ENCODE data around the gene LHFPL6. TPM values are rescaled to one million over a fixed set of nuclear protein-coding genes. Genes with fewer than 3 reads are reported as not detected.

The LHFPL6 gene
- total and polyA plus RNA-seq, 2 experiments from 2014 or later = 7.8 to 9.5 TPM

DNA sequence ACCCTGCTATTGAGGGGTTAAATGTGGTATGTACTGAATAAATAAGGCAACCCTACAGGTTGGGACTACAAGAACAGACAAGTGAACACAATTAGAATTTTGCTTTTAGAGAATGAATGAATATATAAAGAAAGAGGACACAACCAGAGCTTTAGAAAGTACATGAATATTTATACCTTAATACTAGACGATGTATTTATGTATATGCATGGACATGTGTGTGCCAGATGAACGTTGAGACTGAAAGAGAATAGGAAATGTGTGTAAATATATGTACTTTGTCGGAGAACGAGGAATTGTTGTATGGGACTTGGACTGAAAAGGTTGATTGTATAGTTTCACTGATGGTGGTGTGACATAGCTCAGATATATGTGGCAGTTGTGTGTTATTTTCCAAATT is 43.1 kb upstream of the LHFPL6 start (continued):
- TF ChIP-seq, protein P1, sequence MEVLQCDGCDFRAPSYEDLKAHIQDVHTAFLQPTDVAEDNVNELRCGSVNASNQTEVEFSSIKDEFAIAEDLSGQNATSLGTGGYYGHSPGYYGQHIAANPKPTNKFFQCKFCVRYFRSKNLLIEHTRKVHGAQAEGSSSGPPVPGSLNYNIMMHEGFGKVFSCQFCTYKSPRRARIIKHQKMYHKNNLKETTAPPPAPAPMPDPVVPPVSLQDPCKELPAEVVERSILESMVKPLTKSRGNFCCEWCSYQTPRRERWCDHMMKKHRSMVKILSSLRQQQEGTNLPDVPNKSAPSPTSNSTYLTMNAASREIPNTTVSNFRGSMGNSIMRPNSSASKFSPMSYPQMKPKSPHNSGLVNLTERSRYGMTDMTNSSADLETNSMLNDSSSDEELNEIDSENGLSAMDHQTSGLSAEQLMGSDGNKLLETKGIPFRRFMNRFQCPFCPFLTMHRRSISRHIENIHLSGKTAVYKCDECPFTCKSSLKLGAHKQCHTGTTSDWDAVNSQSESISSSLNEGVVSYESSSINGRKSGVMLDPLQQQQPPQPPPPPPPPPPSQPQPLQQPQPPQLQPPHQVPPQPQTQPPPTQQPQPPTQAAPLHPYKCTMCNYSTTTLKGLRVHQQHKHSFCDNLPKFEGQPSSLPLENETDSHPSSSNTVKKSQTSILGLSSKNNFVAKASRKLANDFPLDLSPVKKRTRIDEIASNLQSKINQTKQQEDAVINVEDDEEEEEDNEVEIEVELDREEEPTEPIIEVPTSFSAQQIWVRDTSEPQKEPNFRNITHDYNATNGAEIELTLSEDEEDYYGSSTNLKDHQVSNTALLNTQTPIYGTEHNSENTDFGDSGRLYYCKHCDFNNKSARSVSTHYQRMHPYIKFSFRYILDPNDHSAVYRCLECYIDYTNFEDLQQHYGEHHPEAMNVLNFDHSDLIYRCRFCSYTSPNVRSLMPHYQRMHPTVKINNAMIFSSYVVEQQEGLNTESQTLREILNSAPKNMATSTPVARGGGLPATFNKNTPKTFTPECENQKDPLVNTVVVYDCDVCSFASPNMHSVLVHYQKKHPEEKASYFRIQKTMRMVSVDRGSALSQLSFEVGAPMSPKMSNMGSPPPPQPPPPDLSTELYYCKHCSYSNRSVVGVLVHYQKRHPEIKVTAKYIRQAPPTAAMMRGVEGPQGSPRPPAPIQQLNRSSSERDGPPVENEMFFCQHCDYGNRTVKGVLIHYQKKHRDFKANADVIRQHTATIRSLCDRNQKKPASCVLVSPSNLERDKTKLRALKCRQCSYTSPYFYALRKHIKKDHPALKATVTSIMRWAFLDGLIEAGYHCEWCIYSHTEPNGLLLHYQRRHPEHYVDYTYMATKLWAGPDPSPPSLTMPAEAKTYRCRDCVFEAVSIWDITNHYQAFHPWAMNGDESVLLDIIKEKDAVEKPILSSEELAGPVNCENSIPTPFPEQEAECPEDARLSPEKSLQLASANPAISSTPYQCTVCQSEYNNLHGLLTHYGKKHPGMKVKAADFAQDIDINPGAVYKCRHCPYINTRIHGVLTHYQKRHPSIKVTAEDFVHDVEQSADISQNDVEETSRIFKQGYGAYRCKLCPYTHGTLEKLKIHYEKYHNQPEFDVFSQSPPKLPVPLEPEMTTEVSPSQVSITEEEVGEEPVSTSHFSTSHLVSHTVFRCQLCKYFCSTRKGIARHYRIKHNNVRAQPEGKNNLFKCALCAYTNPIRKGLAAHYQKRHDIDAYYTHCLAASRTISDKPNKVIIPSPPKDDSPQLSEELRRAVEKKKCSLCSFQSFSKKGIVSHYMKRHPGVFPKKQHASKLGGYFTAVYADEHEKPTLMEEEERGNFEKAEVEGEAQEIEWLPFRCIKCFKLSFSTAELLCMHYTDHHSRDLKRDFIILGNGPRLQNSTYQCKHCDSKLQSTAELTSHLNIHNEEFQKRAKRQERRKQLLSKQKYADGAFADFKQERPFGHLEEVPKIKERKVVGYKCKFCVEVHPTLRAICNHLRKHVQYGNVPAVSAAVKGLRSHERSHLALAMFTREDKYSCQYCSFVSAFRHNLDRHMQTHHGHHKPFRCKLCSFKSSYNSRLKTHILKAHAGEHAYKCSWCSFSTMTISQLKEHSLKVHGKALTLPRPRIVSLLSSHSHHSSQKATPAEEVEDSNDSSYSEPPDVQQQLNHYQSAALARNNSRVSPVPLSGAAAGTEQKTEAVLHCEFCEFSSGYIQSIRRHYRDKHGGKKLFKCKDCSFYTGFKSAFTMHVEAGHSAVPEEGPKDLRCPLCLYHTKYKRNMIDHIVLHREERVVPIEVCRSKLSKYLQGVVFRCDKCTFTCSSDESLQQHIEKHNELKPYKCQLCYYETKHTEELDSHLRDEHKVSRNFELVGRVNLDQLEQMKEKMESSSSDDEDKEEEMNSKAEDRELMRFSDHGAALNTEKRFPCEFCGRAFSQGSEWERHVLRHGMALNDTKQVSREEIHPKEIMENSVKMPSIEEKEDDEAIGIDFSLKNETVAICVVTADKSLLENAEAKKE (CRISPR knock-in tag; IDR thresholded peaks at IDR 0.05) = no peak
- no peak for TF ChIP-seq JUNB (IDR thresholded peaks at IDR 0.05; ENCODE audit: unreplicated experiment)
- no peak for TF ChIP-seq EZH2 (IDR thresholded peaks at IDR 0.05; ENCODE audit: low read depth, unreplicated experiment)
- TF ChIP-seq EZH2phosphoT487 (IDR thresholded peaks at IDR 0.05; ENCODE audit: unreplicated experiment) = no peak

DNA sequence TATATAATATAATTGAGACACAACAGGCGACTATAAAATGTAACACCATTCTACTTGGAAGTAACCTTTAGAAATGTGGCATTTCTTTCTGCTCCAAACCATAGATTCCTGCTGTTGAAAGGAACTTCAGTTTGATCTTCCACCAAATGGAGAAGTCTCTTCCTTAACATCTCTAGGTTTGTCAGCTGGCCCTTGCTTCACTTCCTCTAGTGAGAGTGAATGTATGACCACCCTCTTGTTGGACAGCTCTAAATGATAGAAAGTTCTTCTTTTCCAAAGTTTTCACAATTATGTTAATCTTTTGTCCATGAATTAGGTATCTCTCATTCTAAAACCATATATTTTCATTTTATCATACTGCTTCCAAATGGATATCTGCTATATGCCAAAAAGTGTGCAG is 38.7 kb upstream of the LHFPL6 start:
- Histone ChIP-seq H2AFZ (no peak overlapping the region), H4K20me1 (replicated peaks; ENCODE audit: insufficient read depth) (no peaks in the 10 kb centered on the region)
- H3K9me3 Mint-ChIP-seq = peaks cover 3% of the 10 kb centered on the region; the same call in 1 of the 3 replicates

More for the DNA sequence above, 38.7 kb upstream of the LHFPL6 start:
- Mint-ChIP-seq H3K4me1 (no peaks in the 10 kb centered on the region), H3K27me3 (ENCODE audit: insufficient read depth, low read depth, poor library complexity) (no peaks in the 10 kb centered on the region), H3K36me3 (ENCODE audit: low read depth) (no peaks in the 10 kb centered on the region), H3K27ac (no peak overlapping the region), H3K4me3 (no peak overlapping the region)
- Histone ChIP-seq H3K27ac (ENCODE audit: low read depth) (no peak overlapping the region), H3F3A (replicated peaks; ENCODE audit: low read depth) (no peaks in the 10 kb centered on the region), H3K4me2 (no peak overlapping the region), H3K4me3 (no peak overlapping the region), H3K9me2 (ENCODE audit: insufficient read depth) (no peaks in the 10 kb centered on the region), H3K27me3 (ENCODE audit: insufficient read depth) (no peaks in the 10 kb centered on the region), H3K79me2 (replicated peaks; ENCODE audit: insufficient read depth) (no peaks in the 10 kb centered on the region), H3K36me3 (ENCODE audit: insufficient read depth) (no peaks in the 10 kb centered on the region), H3K4me1 (ENCODE audit: insufficient read depth) (no peaks in the 10 kb centered on the region)
- no peak for TF ChIP-seq ZNF114 (CRISPR knock-in tag; IDR thresholded peaks at IDR 0.05)
- TF ChIP-seq CREB1 (CRISPR knock-in tag; IDR thresholded peaks at IDR 0.05; ENCODE audit: low read depth) = no peak
- TF ChIP-seq EZH2phosphoT487 (IDR thresholded peaks at IDR 0.05; ENCODE audit: unreplicated experiment) = no peak
- TF ChIP-seq EZH2 (IDR thresholded peaks at IDR 0.05; ENCODE audit: low read depth, unreplicated experiment) = no peak
- ATAC-seq = no peak
- no peak for DNase-seq (ENCODE audit: low spot score)

Data from GM23338 (cell line).